HepG2 (cell line): Measurements from ENCODE around the gene CMPK2. TPM values are rescaled to one million over a fixed set of nuclear protein-coding genes. Genes with fewer than 3 reads are reported as not detected.

ENCODE experiments used
- ATAC-seq: fragments of 200-7000 bp; cut with Tn5 transposase; 3 replicates; pipeline ENCODE4 v1.9.1; 2020; ENCODE audit warnings: mild to moderate bottlenecking, moderate library complexity
- BruUV-seq: library from RNA; stranded (reverse); fragments of 400-500 nt; replicated peaks from 2 replicates; lab custom pipeline; 2021; lab: Mats Ljungman, UMichigan
- CTCF ChIA-PET: fragments of 300-600 bp; formaldehyde crosslinking; extraction: SDS; loops from one replicate; lab custom pipeline; 2021; ENCODE audit warnings: low total read pairs, inconsistent platforms, low intra/inter-chr PET ratio; lab: Yijun Ruan, JAX
- POLR2A ChIA-PET: fragments of 350-600 bp; sonication (Branson Sonifier 250); formaldehyde crosslinking; loops from one replicate; lab custom pipeline; 2020; ENCODE audit warnings: antibody characterized with exemption, inconsistent platforms; lab: Yijun Ruan, JAX
- DNase-seq: peaks from one replicate; pipeline ENCODE4 v3.0.0-alpha.2; 2015; ENCODE audit warnings: low spot score
- FAIRE-seq: peaks from 3 replicates; lab custom pipeline; 2011; peaks lifted over from hg19 to GRCh38; lab: Jason Lieb, UNC
- H2AFZ ChIP-seq: one replicate; pipeline ENCODE4 v1.6.1; 2011; ENCODE audit warnings: low read length, inconsistent platforms
- H3K27ac ChIP-seq: fragments of 300-600 bp; 3 replicates; pipeline ENCODE4 v1.8.0; 2011; ENCODE audit warnings: mixed run types, mild to moderate bottlenecking, mixed read lengths, low read length, inconsistent platforms; ENCODE audit not compliant: insufficient read depth; ENCODE audit errors: extremely low read length
- H3K27me3 ChIP-seq, 2 experiments: fragments of 200-600 bp in 1 of 2; 2 replicates in 1 of 2; 3 replicates in 1 of 2; pipeline versions ENCODE4 v1.6.0 to v1.8.0; 2011; ENCODE audit warnings: low read length in 2 of 2, mild to moderate bottlenecking in 2 of 2, moderate library complexity in 2 of 2, inconsistent platforms in 1 of 2; ENCODE audit not compliant: insufficient read depth in 2 of 2, control insufficient read depth in 1 of 2
- H3K36me3 ChIP-seq, 2 experiments: fragments of 200-600 bp in 1 of 2; replicated peaks in 1 of 2; 2 replicates in 1 of 2; 3 replicates in 1 of 2; pipeline versions ENCODE4 v1.5.1 to v1.8.0; 2011; ENCODE audit warnings: low read length in 2 of 2, inconsistent platforms in 1 of 2; ENCODE audit not compliant: insufficient read depth in 2 of 2, control insufficient read depth in 1 of 2
- H3K4me1 ChIP-seq: 2 replicates; pipeline ENCODE4 v1.5.1; 2012; ENCODE audit warnings: low read length, inconsistent platforms; ENCODE audit not compliant: insufficient read depth
- H3K4me2 ChIP-seq: 2 replicates; pipeline ENCODE4 v1.6.0; 2011; ENCODE audit warnings: low read depth, low read length, inconsistent platforms
- H3K4me3 ChIP-seq, 3 experiments: fragments of 200-600 bp in 1 of 3; sonication (generic), shearing (Covaris generic) in 1 of 3; replicated peaks in 1 of 3; 2 replicates each; pipeline ENCODE4 v1.5.1; 2011 to 2016; ENCODE audit warnings: low read length in 3 of 3, inconsistent platforms in 2 of 3, low read depth in 2 of 3, mild to moderate bottlenecking in 2 of 3, control low read depth in 1 of 3, mixed read lengths in 1 of 3; ENCODE audit not compliant: insufficient read depth in 1 of 3
- H3K79me2 ChIP-seq: one replicate; pipeline ENCODE4 v1.6.1; 2011; ENCODE audit warnings: low read length, inconsistent platforms; ENCODE audit not compliant: insufficient read depth
- H3K9ac ChIP-seq: 2 replicates; pipeline ENCODE4 v1.6.0; 2011; ENCODE audit warnings: mild to moderate bottlenecking, low read depth, low read length, inconsistent platforms; ENCODE audit not compliant: insufficient read depth
- H3K9me3 ChIP-seq: 2 replicates; pipeline ENCODE4 v1.5.1; 2012; ENCODE audit warnings: mild to moderate bottlenecking, low read length
- H4K20me1 ChIP-seq: 2 replicates; pipeline ENCODE4 v1.6.0; 2011; ENCODE audit warnings: inconsistent platforms, mild to moderate bottlenecking, low read length, moderate library complexity; ENCODE audit not compliant: insufficient read depth
- CHD4 ChIP-seq: fragments of 200-600 bp; sonication (generic); IDR thresholded peaks from 2 replicates; pipeline ENCODE4 v1.7.0; 2017; ENCODE audit warnings: mild to moderate bottlenecking, low read length, borderline replicate concordance
- HNRNPLL ChIP-seq: fragments of 200-400 bp; formaldehyde crosslinking; IDR thresholded peaks from 2 replicates; pipeline ENCODE4 v1.6.1; 2017; ENCODE audit warnings: mild to moderate bottlenecking, low read depth, low read length; ENCODE audit not compliant: poor library complexity, severe bottlenecking
- MEIS1 ChIP-seq: sonication (generic); formaldehyde crosslinking; IDR thresholded peaks from 2 replicates; pipeline ENCODE4 v1.9.0; 2021; ENCODE audit warnings: mild to moderate bottlenecking, missing genetic modification reagents, moderate library complexity, borderline replicate concordance
- RAD51 ChIP-seq: fragments of 450-650 bp; IDR thresholded peaks from 2 replicates; pipeline ENCODE4 v1.6.1; 2016; ENCODE audit warnings: borderline replicate concordance
- SMAD9 ChIP-seq: sonication (generic); formaldehyde crosslinking; IDR thresholded peaks from 2 replicates; pipeline ENCODE4 v1.5.1; 2020; ENCODE audit warnings: mild to moderate bottlenecking, missing genetic modification reagents
- ZFP36L2 ChIP-seq: sonication (generic); formaldehyde crosslinking; IDR thresholded peaks from 2 replicates; pipeline ENCODE4 v1.4.0; 2020; ENCODE audit warnings: missing genetic modification reagents
- ZNF598 ChIP-seq: sonication (generic); formaldehyde crosslinking; IDR thresholded peaks from 2 replicates; pipeline ENCODE4 v1.5.1; 2020; ENCODE audit warnings: mild to moderate bottlenecking, missing genetic modification reagents, borderline replicate concordance
- ZNF605 ChIP-seq: sonication (generic); formaldehyde crosslinking; IDR thresholded peaks from 2 replicates; pipeline ENCODE4 v1.8.0; 2022; ENCODE audit warnings: mild to moderate bottlenecking, missing genetic modification reagents
- ZSCAN21 ChIP-seq: sonication (generic); formaldehyde crosslinking; IDR thresholded peaks from 2 replicates; pipeline ENCODE4 v1.8.0; 2022; ENCODE audit warnings: mild to moderate bottlenecking, missing genetic modification reagents, moderate library complexity, borderline replicate concordance
- ZSCAN30 ChIP-seq: sonication (generic); formaldehyde crosslinking; IDR thresholded peaks from 2 replicates; pipeline ENCODE4 v1.5.0; 2020; ENCODE audit warnings: mild to moderate bottlenecking, missing genetic modification reagents
- WGBS: methylation state at CpG from one replicate; pipeline ENCODE4 v1.1.6; 2017; ENCODE audit warnings: low lambda C conversion rate; 5-methylcytosine and 5-hydroxymethylcytosine counted together
- in situ Hi-C: cut with HindIII; loops from 2 replicates; pipeline ENCODE4 v1.10.0; 2017; ENCODE audit warnings: low pct_unique_long_range_greater_than_20kb; ENCODE audit not compliant: extremely low pct_ligation_motif_present
- intact Hi-C: fragments of 100-400 bp; cut with micrococcal nuclease; formaldehyde crosslinking; loops from one replicate; pipeline ENCODE4 v1.10.0; 2022; ENCODE audit not compliant: unreplicated experiment
- polyA plus RNA-seq, 8 experiments: library from polyadenylated mRNA; depleted of rRNA in 3 of 8; stranded (reverse) in 7 of 8; unstranded in 1 of 8; fragments of >200 nt; fragmentation: Illumina TruSeq in 4 of 8; extraction: Trizol in 4 of 8; gene quantifications; 2 replicates each; pipeline versions ENCODE4 v1.2.1 to v1.2.3, GENCODE V29; 2011 to 2016; ENCODE audit warnings: low read depth in 4 of 8, missing spikeins in 1 of 8, mixed read lengths in 1 of 8; ENCODE audit not compliant: insufficient read depth in 1 of 8
- total RNA-seq, 5 experiments: library from RNA; depleted of rRNA; stranded (reverse); fragments of >200 nt; fragmentation: Illumina TruSeq; extraction: Trizol; gene quantifications; 2 replicates each; pipeline ENCODE4 v1.2.3, GENCODE V29; 2016; ENCODE audit warnings: low read depth in 1 of 5
- TF ChIP-seq, protein P1 (sequence below): sonication (generic); formaldehyde crosslinking; IDR thresholded peaks from 2 replicates; pipeline ENCODE4 v1.4.0; 2020; ENCODE audit warnings: missing genetic modification reagents
- TF ChIP-seq, protein P2 (sequence below): sonication (generic); formaldehyde crosslinking; IDR thresholded peaks from 2 replicates; pipeline ENCODE4 v1.4.0; 2020; ENCODE audit warnings: low read depth, mild to moderate bottlenecking, missing genetic modification reagents

The CMPK2 gene
- total and polyA plus RNA-seq, 2 of the 13 experiments (the other 11 are each of a cell fraction or from before 2014, with no cell fraction given) = 0.04 to 1.0 TPM

DNA sequence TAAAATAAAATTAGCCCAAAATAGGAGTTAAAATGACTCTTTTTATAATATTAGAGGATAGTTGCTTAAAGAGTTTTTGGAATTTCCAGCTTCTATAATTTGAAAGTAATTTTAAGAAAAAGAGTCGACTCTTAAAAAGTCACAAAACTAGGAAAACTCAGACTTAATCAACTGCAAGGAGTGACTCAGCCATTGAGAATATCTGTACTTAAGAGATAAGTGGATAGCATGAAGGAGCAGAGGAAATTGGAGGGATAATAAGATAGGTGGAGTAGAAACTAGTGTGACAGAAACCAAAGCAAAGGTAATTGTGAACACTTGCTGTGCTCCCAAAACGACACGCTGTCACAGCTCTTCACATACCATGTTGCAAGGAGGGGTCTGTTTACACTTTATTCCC lies 20.3 kb upstream of the CMPK2 start (continued):
- TF ChIP-seq ZSCAN21 = no peak
- TF ChIP-seq RAD51 = no peak
- TF ChIP-seq HNRNPLL = no peak
- TF ChIP-seq, protein P1, sequence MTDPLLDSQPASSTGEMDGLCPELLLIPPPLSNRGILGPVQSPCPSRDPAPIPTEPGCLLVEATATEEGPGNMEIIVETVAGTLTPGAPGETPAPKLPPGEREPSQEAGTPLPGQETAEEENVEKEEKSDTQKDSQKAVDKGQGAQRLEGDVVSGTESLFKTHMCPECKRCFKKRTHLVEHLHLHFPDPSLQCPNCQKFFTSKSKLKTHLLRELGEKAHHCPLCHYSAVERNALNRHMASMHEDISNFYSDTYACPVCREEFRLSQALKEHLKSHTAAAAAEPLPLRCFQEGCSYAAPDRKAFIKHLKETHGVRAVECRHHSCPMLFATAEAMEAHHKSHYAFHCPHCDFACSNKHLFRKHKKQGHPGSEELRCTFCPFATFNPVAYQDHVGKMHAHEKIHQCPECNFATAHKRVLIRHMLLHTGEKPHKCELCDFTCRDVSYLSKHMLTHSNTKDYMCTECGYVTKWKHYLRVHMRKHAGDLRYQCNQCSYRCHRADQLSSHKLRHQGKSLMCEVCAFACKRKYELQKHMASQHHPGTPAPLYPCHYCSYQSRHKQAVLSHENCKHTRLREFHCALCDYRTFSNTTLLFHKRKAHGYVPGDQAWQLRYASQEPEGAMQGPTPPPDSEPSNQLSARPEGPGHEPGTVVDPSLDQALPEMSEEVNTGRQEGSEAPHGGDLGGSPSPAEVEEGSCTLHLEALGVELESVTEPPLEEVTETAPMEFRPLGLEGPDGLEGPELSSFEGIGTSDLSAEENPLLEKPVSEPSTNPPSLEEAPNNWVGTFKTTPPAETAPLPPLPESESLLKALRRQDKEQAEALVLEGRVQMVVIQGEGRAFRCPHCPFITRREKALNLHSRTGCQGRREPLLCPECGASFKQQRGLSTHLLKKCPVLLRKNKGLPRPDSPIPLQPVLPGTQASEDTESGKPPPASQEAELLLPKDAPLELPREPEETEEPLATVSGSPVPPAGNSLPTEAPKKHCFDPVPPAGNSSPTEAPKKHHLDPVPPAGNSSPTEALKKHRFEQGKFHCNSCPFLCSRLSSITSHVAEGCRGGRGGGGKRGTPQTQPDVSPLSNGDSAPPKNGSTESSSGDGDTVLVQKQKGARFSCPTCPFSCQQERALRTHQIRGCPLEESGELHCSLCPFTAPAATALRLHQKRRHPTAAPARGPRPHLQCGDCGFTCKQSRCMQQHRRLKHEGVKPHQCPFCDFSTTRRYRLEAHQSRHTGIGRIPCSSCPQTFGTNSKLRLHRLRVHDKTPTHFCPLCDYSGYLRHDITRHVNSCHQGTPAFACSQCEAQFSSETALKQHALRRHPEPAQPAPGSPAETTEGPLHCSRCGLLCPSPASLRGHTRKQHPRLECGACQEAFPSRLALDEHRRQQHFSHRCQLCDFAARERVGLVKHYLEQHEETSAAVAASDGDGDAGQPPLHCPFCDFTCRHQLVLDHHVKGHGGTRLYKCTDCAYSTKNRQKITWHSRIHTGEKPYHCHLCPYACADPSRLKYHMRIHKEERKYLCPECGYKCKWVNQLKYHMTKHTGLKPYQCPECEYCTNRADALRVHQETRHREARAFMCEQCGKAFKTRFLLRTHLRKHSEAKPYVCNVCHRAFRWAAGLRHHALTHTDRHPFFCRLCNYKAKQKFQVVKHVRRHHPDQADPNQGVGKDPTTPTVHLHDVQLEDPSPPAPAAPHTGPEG = no peak

DNA sequence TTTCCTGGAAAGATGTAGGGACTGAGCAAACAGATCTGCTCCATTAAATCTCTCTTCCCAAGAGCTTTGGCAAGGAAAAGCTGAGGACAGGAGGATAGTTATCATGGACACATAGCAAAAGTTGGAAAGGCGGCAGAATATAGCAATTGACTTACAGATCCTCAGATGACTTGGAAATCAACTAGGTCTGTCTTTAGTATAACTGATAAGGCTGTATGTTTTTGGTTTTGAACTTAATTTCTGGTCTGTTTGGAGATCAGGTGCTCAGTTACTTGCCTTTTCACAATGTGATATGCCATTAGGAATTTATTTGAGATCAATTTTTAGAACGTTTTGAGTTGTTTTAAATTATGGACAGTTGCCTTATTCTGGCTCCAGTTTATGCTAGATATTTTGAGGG lies 19.8 kb upstream of the CMPK2 start:
- Histone ChIP-seq H3K36me3 (no peaks in the 10 kb centered on the region; a peak in 1 of 5 replicates), H3K27me3 (peaks cover 0 to 25% of the 10 kb centered on the region in 2 experiments; a peak in 1 of 5 replicates), H4K20me1 (no peaks in the 10 kb centered on the region), H3K4me1 (no peaks in the 10 kb centered on the region), H3K9ac (no peak overlapping the region), H3K79me2 (no peaks in the 10 kb centered on the region), H3K4me3 (no peak overlapping the region), H3K4me2 (no peak overlapping the region), H2AFZ (no peak overlapping the region), H3K27ac (no peak overlapping the region), H3K9me3 (no peaks in the 10 kb centered on the region)
- ChIA-PET CTCF (no interaction called here), POLR2A (no interaction called here)
- ATAC-seq = no peak
- no peak for FAIRE-seq
- intact Hi-C loops (no loop called here), in situ Hi-C loops (no loop called here)
- no TSS peak for BruUV-seq
- WGBS = 34% methylated on average over 2 of the region's 2 CpGs
- TF ChIP-seq ZSCAN30 (CRISPR knock-in tag) = no peak
- TF ChIP-seq ZNF605 (CRISPR knock-in tag) = no peak
- no peak for TF ChIP-seq CHD4
- no peak for TF ChIP-seq SMAD9 (CRISPR knock-in tag)
- TF ChIP-seq ZFP36L2 = no peak
- TF ChIP-seq, protein P2, sequence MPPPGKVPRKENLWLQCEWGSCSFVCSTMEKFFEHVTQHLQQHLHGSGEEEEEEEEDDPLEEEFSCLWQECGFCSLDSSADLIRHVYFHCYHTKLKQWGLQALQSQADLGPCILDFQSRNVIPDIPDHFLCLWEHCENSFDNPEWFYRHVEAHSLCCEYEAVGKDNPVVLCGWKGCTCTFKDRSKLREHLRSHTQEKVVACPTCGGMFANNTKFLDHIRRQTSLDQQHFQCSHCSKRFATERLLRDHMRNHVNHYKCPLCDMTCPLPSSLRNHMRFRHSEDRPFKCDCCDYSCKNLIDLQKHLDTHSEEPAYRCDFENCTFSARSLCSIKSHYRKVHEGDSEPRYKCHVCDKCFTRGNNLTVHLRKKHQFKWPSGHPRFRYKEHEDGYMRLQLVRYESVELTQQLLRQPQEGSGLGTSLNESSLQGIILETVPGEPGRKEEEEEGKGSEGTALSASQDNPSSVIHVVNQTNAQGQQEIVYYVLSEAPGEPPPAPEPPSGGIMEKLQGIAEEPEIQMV (CRISPR knock-in tag) = no peak
- TF ChIP-seq ZNF598 (CRISPR knock-in tag) = no peak
- no peak for TF ChIP-seq MEIS1
- no peak for DNase-seq
